Measurements from ENCODE around the gene DHX32.
"Not testable (repeated sequence)": the region's sequence is repeated elsewhere in the genome, so short reads cannot be mapped to it uniquely, and the experiment has no call there.

- TF ChIP-seq YY1 (IDR thresholded peaks at IDR 0.05; ENCODE audit: low read depth); TCF12 (IDR thresholded peaks at IDR 0.05); RCOR1 (IDR thresholded peaks at IDR 0.05; ENCODE audit: low read length); CTCF (IDR thresholded peaks at IDR 0.05); FOXJ3 (CRISPR knock-in tag; IDR thresholded peaks at IDR 0.05); MXI1 (IDR thresholded peaks at IDR 0.05; ENCODE audit: low read depth, low read length); REST (IDR thresholded peaks at IDR 0.05; ENCODE audit: low read depth, low read length); EP300 (IDR thresholded peaks at IDR 0.05; ENCODE audit: borderline replicate concordance in 1 of 2, low read depth in 1 of 2, low read length in 1 of 2); SMC3 (IDR thresholded peaks at IDR 0.05; ENCODE audit: low read depth, low read length); POLR2AphosphoS5 (IDR thresholded peaks at IDR 0.05; ENCODE audit: low read depth, low read length): not testable (repeated sequence)
- TF ChIP-seq, protein P1, sequence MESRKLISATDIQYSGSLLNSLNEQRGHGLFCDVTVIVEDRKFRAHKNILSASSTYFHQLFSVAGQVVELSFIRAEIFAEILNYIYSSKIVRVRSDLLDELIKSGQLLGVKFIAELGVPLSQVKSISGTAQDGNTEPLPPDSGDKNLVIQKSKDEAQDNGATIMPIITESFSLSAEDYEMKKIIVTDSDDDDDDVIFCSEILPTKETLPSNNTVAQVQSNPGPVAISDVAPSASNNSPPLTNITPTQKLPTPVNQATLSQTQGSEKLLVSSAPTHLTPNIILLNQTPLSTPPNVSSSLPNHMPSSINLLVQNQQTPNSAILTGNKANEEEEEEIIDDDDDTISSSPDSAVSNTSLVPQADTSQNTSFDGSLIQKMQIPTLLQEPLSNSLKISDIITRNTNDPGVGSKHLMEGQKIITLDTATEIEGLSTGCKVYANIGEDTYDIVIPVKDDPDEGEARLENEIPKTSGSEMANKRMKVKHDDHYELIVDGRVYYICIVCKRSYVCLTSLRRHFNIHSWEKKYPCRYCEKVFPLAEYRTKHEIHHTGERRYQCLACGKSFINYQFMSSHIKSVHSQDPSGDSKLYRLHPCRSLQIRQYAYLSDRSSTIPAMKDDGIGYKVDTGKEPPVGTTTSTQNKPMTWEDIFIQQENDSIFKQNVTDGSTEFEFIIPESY (IDR thresholded peaks at IDR 0.05; ENCODE audit: borderline replicate concordance, low read depth) = not testable (repeated sequence)
Observed at GRCh38 chr10:125903135-125903640, 22.1 kb upstream of the DHX32 start.
